Activated B cell treated with CpG ODN at 0.5 μM for 24 hours (primary cell): ENCODE data around the gene RHOT2. TPM values are rescaled to one million over a fixed set of nuclear protein-coding genes. Genes with fewer than 3 reads are reported as not detected.

Experiments
- ATAC-seq: fragments of 200-7000 bp; cut with Tn5 transposase; one replicate; pipeline ENCODE4 v1.10.0; 2021; ENCODE audit warnings: low read depth, mild to moderate bottlenecking, moderate library complexity
- CTCF ChIA-PET: fragments of 350-600 bp; sonication (Branson Sonifier 250); formaldehyde crosslinking; loops from one replicate; lab custom pipeline; 2021; ENCODE audit warnings: antibody characterized with exemption; lab: Charles Lee
- POLR2A ChIA-PET: fragments of 350-600 bp; sonication (Branson Sonifier 250); formaldehyde crosslinking; loops from one replicate; lab custom pipeline; 2021; ENCODE audit warnings: antibody characterized with exemption; lab: Charles Lee
- DNase-seq: peaks from one replicate; pipeline ENCODE4 v3.0.0; 2022
- H3K27ac Mint-ChIP-seq: one replicate; pipeline ENCODE4 v1.8.0; 2020; ENCODE audit warnings: mixed read lengths
- H3K27me3 Mint-ChIP-seq: one replicate; pipeline ENCODE4 v1.8.0; 2021; ENCODE audit warnings: mixed read lengths
- H3K36me3 Mint-ChIP-seq: one replicate; pipeline ENCODE4 v1.8.0; 2021; ENCODE audit warnings: low read depth, mixed read lengths
- H3K4me1 Mint-ChIP-seq: one replicate; pipeline ENCODE4 v1.8.0; 2021; ENCODE audit warnings: mixed read lengths
- H3K4me3 Mint-ChIP-seq: one replicate; pipeline ENCODE4 v1.8.0; 2020; ENCODE audit warnings: mild to moderate bottlenecking, mixed read lengths
- H3K9me3 Mint-ChIP-seq: one replicate; pipeline ENCODE4 v1.8.0; 2020; ENCODE audit warnings: mixed read lengths
- CTCF ChIP-seq: fragments of 200-600 bp; IDR thresholded peaks from one replicate; pipeline ENCODE4 v1.8.0; 2022; ENCODE audit warnings: antibody characterized with exemption, mild to moderate bottlenecking
- intact Hi-C: fragments of 100-400 bp; cut with micrococcal nuclease; formaldehyde crosslinking; loops from one replicate; pipeline ENCODE4 v1.15.1; 2024
- total RNA-seq: library from RNA; stranded (reverse); gene quantifications from 2 replicates; pipeline ENCODE4 v1.2.3, GENCODE V29; 2022

The RHOT2 gene
- total RNA-seq, 1 donor from 2014 or later, result 170 TPM

- Mint-ChIP-seq H3K4me3 (no peak overlapping the region), H3K4me1 (no peaks in the 10 kb centered on the region), H3K27me3 (no peaks in the 10 kb centered on the region), H3K36me3 (peaks cover 22% of the 10 kb centered on the region), H3K27ac (no peak overlapping the region), H3K9me3 (no peaks in the 10 kb centered on the region)
- ATAC-seq (no peak), DNase-seq (no peak)
- CTCF ChIA-PET, result no interaction called here
- POLR2A ChIA-PET, result no interaction called here
- intact Hi-C loops, result no loop called here
- no peak for TF ChIP-seq CTCF
Observed at GRCh38 chr16:626787-627453, 41.0 kb upstream of the RHOT2 start.

GRCh38 chr16:627454-628239 lies 40.3 kb upstream of the RHOT2 start:
- Mint-ChIP-seq H3K4me3 (no peak overlapping the region), H3K27me3 (no peaks in the 10 kb centered on the region), H3K4me1 (no peaks in the 10 kb centered on the region), H3K27ac (no peak overlapping the region), H3K9me3 (no peaks in the 10 kb centered on the region), H3K36me3 (peaks cover 22% of the 10 kb centered on the region)
- ATAC-seq (no peak), DNase-seq (no peak)
- intact Hi-C loops, result no loop called here
- no peak for TF ChIP-seq CTCF
- POLR2A ChIA-PET, result no interaction called here
- CTCF ChIA-PET, result no interaction called here

GRCh38 chr16:628321-629061 lies 39.4 kb upstream of the RHOT2 start:
- Mint-ChIP-seq H3K9me3 (no peaks in the 10 kb centered on the region), H3K4me1 (no peaks in the 10 kb centered on the region), H3K4me3 (no peak overlapping the region), H3K27me3 (no peaks in the 10 kb centered on the region), H3K36me3 (peaks cover 22% of the 10 kb centered on the region), H3K27ac (no peak overlapping the region)
- ATAC-seq, result no peak
- intact Hi-C loops, result no loop called here
- no peak for DNase-seq
- CTCF ChIA-PET, result no interaction called here
- POLR2A ChIA-PET, result no interaction called here
- no peak for TF ChIP-seq CTCF

GRCh38 chr16:629185-629832 lies 38.6 kb upstream of the RHOT2 start:
- no peak for ATAC-seq
- no peak overlapping the region for H3K27ac Mint-ChIP-seq
- ChIA-PET CTCF (no interaction called here), POLR2A (no interaction called here)
- no peaks in the 10 kb centered on the region for H3K9me3 Mint-ChIP-seq
- H3K4me1 Mint-ChIP-seq, result no peaks in the 10 kb centered on the region
- H3K36me3 Mint-ChIP-seq, result peaks cover 22% of the 10 kb centered on the region
- DNase-seq, result no peak
- no peaks in the 10 kb centered on the region for H3K27me3 Mint-ChIP-seq
- H3K4me3 Mint-ChIP-seq, result no peak overlapping the region
- intact Hi-C loops, result no loop called here
- TF ChIP-seq CTCF, result no peak
